NK-92 treated with Interleukin-12 subunit alpha and Interleukin-12 subunit beta, amount 100 ng/mL, for 24 hours (cell line): ENCODE data around the gene ERICH6B.

Experiments used
- DNase-seq: peaks from one replicate; lab custom pipeline; 2025; lab: John Stamatoyannopoulos, UW

Gene ERICH6B

GRCh38 chr13:45542391-45542790, 73.1 kb downstream of the ERICH6B start:
- no peak for DNase-seq

- DNase-seq, result no peak
These were observed 73.7 kb downstream of the ERICH6B start for GRCh38 chr13:45541806-45542205.

GRCh38 chr13:45540864-45541263, 74.7 kb downstream of the ERICH6B start:
- DNase-seq, result no peak

- DNase-seq, result no peak
These were observed 75.3 kb downstream of the ERICH6B start for GRCh38 chr13:45540195-45540594.

GRCh38 chr13:45538382-45538781, 77.2 kb downstream of the ERICH6B start:
- DNase-seq, result no peak

GRCh38 chr13:45537516-45537915, 78.0 kb downstream of the ERICH6B start:
- DNase-seq, result no peak

- no peak for DNase-seq
These were observed 79.3 kb downstream of the ERICH6B start for GRCh38 chr13:45536224-45536623.

- no peak for DNase-seq
These were observed 80.9 kb downstream of the ERICH6B start for GRCh38 chr13:45534604-45535003.

- no peak for DNase-seq
These were observed 85.8 kb downstream of the ERICH6B start for GRCh38 chr13:45529758-45530157.

- no peak for DNase-seq
These were observed 87.7 kb downstream of the ERICH6B start for GRCh38 chr13:45527699-45528462.

GRCh38 chr13:45522571-45522970, 93.0 kb downstream of the ERICH6B start:
- no peak for DNase-seq

GRCh38 chr13:45521297-45521696, 94.2 kb downstream of the ERICH6B start:
- no peak for DNase-seq

- no peak for DNase-seq
These were observed 96.0 kb downstream of the ERICH6B start for GRCh38 chr13:45519493-45519892.

GRCh38 chr13:45518525-45519245, 96.9 kb downstream of the ERICH6B start:
- DNase-seq, result no peak

- DNase-seq, result no peak
These were observed 98.8 kb downstream of the ERICH6B start for GRCh38 chr13:45516757-45517156.

- DNase-seq, result no peak
These were observed 103.4 kb downstream of the ERICH6B start for GRCh38 chr13:45512098-45512496.

- DNase-seq, result no peak
These were observed 104.0 kb downstream of the ERICH6B start for GRCh38 chr13:45511310-45512097.

- DNase-seq, result no peak
These were observed 104.9 kb downstream of the ERICH6B start for GRCh38 chr13:45510672-45511071.

GRCh38 chr13:45508776-45509175, 106.8 kb downstream of the ERICH6B start:
- no peak for DNase-seq

- DNase-seq, result no peak
These were observed 108.7 kb downstream of the ERICH6B start for GRCh38 chr13:45506811-45507210.

GRCh38 chr13:45503658-45504057, 111.9 kb downstream of the ERICH6B start:
- DNase-seq, result no peak

- no peak for DNase-seq
These were observed 114.4 kb downstream of the ERICH6B start for GRCh38 chr13:45501175-45501526.
